ENCODE measurements around the gene FAT4.

DNA sequence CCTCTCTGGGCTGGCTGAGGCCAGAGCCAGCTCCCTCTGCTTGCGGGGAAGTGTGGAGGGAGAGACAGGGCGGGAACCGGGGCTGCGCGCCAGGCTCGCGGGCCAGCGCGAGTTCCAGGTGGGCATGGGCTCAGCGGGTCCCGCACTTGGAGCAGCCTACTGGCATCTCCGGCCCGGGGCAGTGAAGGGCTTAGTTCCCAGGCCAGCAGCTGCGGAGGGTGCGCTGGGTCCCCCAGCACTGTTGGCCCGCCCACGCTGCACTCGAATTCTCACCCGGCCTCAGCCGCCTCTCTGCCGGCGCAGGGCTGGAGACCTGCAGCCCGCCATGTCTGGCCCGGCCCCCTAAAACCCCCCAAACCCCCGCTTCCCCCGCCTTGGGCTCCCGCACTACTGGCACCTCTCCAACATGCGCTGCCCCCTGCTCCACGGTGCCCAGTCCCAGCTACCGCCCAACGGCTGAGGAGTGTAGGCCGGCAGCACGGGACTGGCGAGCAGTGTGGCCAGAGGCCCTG is 33.8 kb upstream of the FAT4 start:
- TF ChIP-seq, protein P1, sequence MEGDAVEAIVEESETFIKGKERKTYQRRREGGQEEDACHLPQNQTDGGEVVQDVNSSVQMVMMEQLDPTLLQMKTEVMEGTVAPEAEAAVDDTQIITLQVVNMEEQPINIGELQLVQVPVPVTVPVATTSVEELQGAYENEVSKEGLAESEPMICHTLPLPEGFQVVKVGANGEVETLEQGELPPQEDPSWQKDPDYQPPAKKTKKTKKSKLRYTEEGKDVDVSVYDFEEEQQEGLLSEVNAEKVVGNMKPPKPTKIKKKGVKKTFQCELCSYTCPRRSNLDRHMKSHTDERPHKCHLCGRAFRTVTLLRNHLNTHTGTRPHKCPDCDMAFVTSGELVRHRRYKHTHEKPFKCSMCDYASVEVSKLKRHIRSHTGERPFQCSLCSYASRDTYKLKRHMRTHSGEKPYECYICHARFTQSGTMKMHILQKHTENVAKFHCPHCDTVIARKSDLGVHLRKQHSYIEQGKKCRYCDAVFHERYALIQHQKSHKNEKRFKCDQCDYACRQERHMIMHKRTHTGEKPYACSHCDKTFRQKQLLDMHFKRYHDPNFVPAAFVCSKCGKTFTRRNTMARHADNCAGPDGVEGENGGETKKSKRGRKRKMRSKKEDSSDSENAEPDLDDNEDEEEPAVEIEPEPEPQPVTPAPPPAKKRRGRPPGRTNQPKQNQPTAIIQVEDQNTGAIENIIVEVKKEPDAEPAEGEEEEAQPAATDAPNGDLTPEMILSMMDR (IDR thresholded peaks at IDR 0.05): no peak
- TF ChIP-seq POLR2AphosphoS5 (IDR thresholded peaks at IDR 0.05) (no peak), POLR2A (IDR thresholded peaks at IDR 0.05; ENCODE audit: low read depth) (no peak)
